KMS-11 (cell line): Measurements from ENCODE around the gene SRRM2.

Experiments used
- H2AFZ ChIP-seq: fragments of 200-600 bp; sonication (generic); 2 replicates; pipeline ENCODE4 v1.6.1; 2016; ENCODE audit warnings: antibody characterized with exemption, mixed run types, low read depth
- H3K27ac ChIP-seq: fragments of 200-600 bp; sonication (generic); 2 replicates; pipeline ENCODE4 v1.6.1; 2016; ENCODE audit warnings: mild to moderate bottlenecking, mixed run types
- H3K27me3 ChIP-seq: fragments of 200-600 bp; sonication (generic); 2 replicates; pipeline ENCODE4 v1.6.1; 2017; ENCODE audit warnings: mild to moderate bottlenecking, low read depth, mixed run types, moderate library complexity; ENCODE audit not compliant: insufficient read depth
- H3K36me3 ChIP-seq: fragments of 200-600 bp; sonication (generic); 2 replicates; pipeline ENCODE4 v1.6.1; 2017; ENCODE audit warnings: mild to moderate bottlenecking, mixed run types; ENCODE audit not compliant: insufficient read depth
- H3K4me1 ChIP-seq: fragments of 200-600 bp; sonication (generic); 2 replicates; pipeline ENCODE4 v1.6.1; 2016; ENCODE audit warnings: mild to moderate bottlenecking, low read depth, mixed run types; ENCODE audit not compliant: poor library complexity, severe bottlenecking
- H3K4me2 ChIP-seq: fragments of 200-600 bp; sonication (generic); 2 replicates; pipeline ENCODE4 v1.7.0; 2016; ENCODE audit warnings: mild to moderate bottlenecking, mixed run types
- H3K4me3 ChIP-seq: fragments of 200-600 bp; sonication (generic); IDR thresholded peaks from 2 replicates; pipeline ENCODE4 v1.6.1; 2017; ENCODE audit warnings: low read depth, low read length, mixed read lengths; ENCODE audit not compliant: insufficient read depth
- H3K79me2 ChIP-seq: fragments of 200-600 bp; sonication (generic); 2 replicates; pipeline ENCODE4 v1.6.1; 2016; ENCODE audit warnings: low read depth, mixed run types; ENCODE audit not compliant: insufficient read depth
- H3K9ac ChIP-seq: fragments of 200-600 bp; sonication (generic); 2 replicates; pipeline ENCODE4 v1.6.1; 2016; ENCODE audit warnings: mild to moderate bottlenecking, mixed run types
- H4K20me1 ChIP-seq: fragments of 200-600 bp; sonication (generic); 2 replicates; pipeline ENCODE4 v1.6.1; 2016; ENCODE audit warnings: mild to moderate bottlenecking, mixed run types; ENCODE audit not compliant: insufficient read depth
- CTCF ChIP-seq: fragments of 200-600 bp; sonication (generic); conservative IDR thresholded peaks from 2 replicates; pipeline ENCODE4 v1.6.1; 2017; ENCODE audit warnings: low read depth, mild to moderate bottlenecking, antibody characterized with exemption, low read length, moderate library complexity, mixed read lengths

Gene SRRM2

GRCh38 chr16:2715966-2716885 is 36.2 kb upstream of the SRRM2 start:
- H3K27ac ChIP-seq = no peak overlapping the region
- TF ChIP-seq CTCF = no peak
- no peaks in the 10 kb centered on the region for H3K36me3 ChIP-seq
- 0 out of 2 replicates have a peak overlapping the region, but pooled peaks have one; percentile 13 for H3K4me2 ChIP-seq
- H3K27me3 ChIP-seq = peaks cover 31% of the 10 kb centered on the region
- H3K4me3 ChIP-seq = no peak overlapping the region
- no peaks in the 10 kb centered on the region for H3K79me2 ChIP-seq
- no peaks in the 10 kb centered on the region for H3K4me1 ChIP-seq
- H4K20me1 ChIP-seq = no peaks in the 10 kb centered on the region
- H2AFZ ChIP-seq = no peak overlapping the region
- no peak overlapping the region for H3K9ac ChIP-seq

GRCh38 chr16:2716948-2717347 is 35.5 kb upstream of the SRRM2 start:
- no peak overlapping the region for H3K27ac ChIP-seq
- H3K27me3 ChIP-seq = peaks cover 31% of the 10 kb centered on the region
- no peaks in the 10 kb centered on the region for H3K36me3 ChIP-seq
- H3K9ac ChIP-seq = no peak overlapping the region
- H3K79me2 ChIP-seq = no peaks in the 10 kb centered on the region
- peaks cover 5% of the 10 kb centered on the region for H3K4me1 ChIP-seq
- no peak overlapping the region for H3K4me3 ChIP-seq
- H2AFZ ChIP-seq = no peak overlapping the region
- H3K4me2 ChIP-seq = no peak overlapping the region
- no peak for TF ChIP-seq CTCF
- no peaks in the 10 kb centered on the region for H4K20me1 ChIP-seq

DNA sequence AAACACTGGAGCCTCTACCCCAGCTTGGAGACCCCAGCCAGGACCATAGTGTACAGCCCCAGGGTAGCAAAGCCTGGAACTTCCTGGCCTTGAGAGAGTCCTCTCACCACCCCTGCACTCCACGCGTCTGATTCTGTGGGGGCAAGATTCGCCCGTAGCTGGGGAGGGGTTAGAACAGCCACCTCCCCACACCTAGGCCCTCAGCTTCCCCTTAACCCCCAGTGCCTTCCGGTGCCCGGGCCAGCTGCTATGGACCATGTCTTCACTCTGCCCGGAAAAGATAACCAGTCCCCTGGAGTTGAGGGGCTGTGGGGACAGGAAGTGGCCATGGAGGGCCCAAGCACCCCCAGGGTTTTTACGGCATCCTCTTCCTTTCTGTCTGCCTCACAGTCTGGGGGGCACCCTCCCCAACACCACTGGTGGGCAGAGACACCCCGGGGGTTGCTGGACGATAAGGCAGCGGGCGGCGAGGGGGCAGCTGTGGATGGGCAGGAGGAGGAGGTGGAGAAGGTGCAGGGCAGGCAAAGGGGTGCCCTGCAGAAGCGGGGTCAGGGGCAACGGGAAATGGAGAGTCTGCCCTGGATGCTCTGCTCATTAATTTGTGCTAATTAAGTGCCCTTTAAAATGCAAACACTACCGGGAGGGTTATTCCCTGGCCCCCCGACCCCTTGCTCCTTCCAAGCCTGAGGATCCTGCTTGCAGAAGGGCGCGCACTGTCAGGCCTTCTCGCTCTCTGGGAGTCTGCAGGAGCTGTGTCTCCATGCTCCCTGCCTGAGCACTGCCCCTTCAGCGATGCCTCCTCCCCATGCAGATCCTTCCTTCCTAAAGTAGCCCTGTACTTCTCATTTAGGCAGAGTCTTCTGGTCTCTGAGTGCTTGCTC is 34.8 kb upstream of the SRRM2 start:
- Histone ChIP-seq H3K27me3 (peaks cover 31% of the 10 kb centered on the region), H3K9ac (no peak overlapping the region), H2AFZ (no peak overlapping the region), H3K36me3 (no peaks in the 10 kb centered on the region), H3K4me2 (no peak overlapping the region), H3K4me3 (no peak overlapping the region), H3K79me2 (no peaks in the 10 kb centered on the region), H4K20me1 (no peaks in the 10 kb centered on the region), H3K27ac (no peak overlapping the region), H3K4me1 (peaks cover 7% of the 10 kb centered on the region)
- no peak for TF ChIP-seq CTCF

DNA sequence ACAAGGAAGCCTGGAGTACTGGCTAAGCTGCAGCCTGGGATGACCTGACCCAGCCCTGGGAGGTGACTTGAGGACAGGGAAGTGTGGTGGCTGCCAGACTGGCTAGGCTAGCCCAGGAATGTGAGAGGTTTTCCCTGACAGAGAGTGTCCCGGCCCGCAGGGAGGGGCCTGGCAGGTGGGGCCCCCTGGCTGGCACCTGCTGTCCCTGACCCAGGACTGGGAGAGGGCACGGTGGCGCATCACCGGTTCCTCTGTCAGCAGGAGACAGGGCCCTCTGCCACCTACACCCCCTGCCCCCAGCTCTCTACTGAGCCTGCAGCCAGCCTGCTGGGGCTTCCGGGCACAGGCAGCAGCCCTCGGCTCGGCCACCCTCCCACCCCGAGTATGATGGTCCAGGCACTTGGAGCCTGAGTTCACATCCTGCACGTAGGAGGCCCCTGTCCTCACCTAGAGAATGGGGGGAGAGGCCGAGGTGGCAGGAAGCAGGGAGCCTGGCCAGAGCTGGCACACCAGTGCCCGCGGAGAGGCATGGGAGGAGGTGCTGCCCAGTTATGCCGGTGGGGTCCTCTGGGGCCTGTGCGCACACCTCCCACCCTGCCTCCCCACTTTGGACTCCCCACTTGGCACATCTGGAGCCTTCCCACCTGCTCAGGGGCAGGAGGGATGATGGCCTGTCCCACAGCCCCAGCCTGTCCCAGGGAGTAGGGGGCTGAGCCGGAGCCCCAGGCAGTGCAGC is 32.9 kb upstream of the SRRM2 start:
- no peaks in the 10 kb centered on the region for H3K79me2 ChIP-seq
- H3K4me2 ChIP-seq = no peak overlapping the region
- no peak overlapping the region for H2AFZ ChIP-seq
- peaks cover 7% of the 10 kb centered on the region for H3K4me1 ChIP-seq
- TF ChIP-seq CTCF = no peak
- no peak overlapping the region for H3K9ac ChIP-seq
- H3K36me3 ChIP-seq = no peaks in the 10 kb centered on the region
- no peaks in the 10 kb centered on the region for H4K20me1 ChIP-seq
- no peak overlapping the region for H3K4me3 ChIP-seq
- H3K27me3 ChIP-seq = peaks cover 24% of the 10 kb centered on the region
- H3K27ac ChIP-seq = no peak overlapping the region
